HuH-7 (cell line): ENCODE results near the gene GON4L.
"Not testable (repeated sequence)": the region's sequence is repeated elsewhere in the genome, so short reads cannot be mapped to it uniquely, and the experiment has no call there.

Source experiments
- DNase-seq: peaks from one replicate; pipeline ENCODE4 v3.0.0; 2011; ENCODE audit warnings: low spot score

GON4L gene

GRCh38 chr1:155856975-155857930 lies at the start of gene GON4L:
Gene GON4L, minus strand, starts transcription at chr1:155857214. Its CDS starts 3,434 bp downstream, at chr1:155853780.
- peak; percentile 92 for DNase-seq

- DNase-seq = no peak
These were observed 47.2 kb upstream of the GON4L start for GRCh38 chr1:155904261-155904660.

GRCh38 chr1:155900161-155900560 lies 43.1 kb upstream of the GON4L start:
- no peak for DNase-seq

GRCh38 chr1:155899683-155900082 lies 42.7 kb upstream of the GON4L start:
- DNase-seq = no peak

GRCh38 chr1:155898888-155899287 lies 41.9 kb upstream of the GON4L start:
- no peak for DNase-seq

GRCh38 chr1:155897746-155898145 lies 40.7 kb upstream of the GON4L start:
- no peak for DNase-seq

- not testable (repeated sequence) for DNase-seq
These were observed 39.5 kb upstream of the GON4L start for GRCh38 chr1:155896476-155896875.

- not testable (repeated sequence) for DNase-seq
These were observed 38.6 kb upstream of the GON4L start for GRCh38 chr1:155895617-155896016.

GRCh38 chr1:155893389-155894142 lies 36.6 kb upstream of the GON4L start:
- DNase-seq = no peak

GRCh38 chr1:155892796-155893195 lies 35.8 kb upstream of the GON4L start:
- DNase-seq = no peak

- no peak for DNase-seq
These were observed 33.2 kb upstream of the GON4L start for GRCh38 chr1:155890251-155890650.

- DNase-seq = no peak
These were observed 32.6 kb upstream of the GON4L start for GRCh38 chr1:155889566-155889965.

GRCh38 chr1:155888481-155888880 lies 31.5 kb upstream of the GON4L start:
- no peak for DNase-seq

- no peak for DNase-seq
These were observed 28.0 kb upstream of the GON4L start for GRCh38 chr1:155884982-155885381.

GRCh38 chr1:155884031-155884960 lies 27.3 kb upstream of the GON4L start:
- no peak for DNase-seq

GRCh38 chr1:155882766-155883165 lies 25.8 kb upstream of the GON4L start:
- no peak for DNase-seq

- no peak for DNase-seq
These were observed 25.2 kb upstream of the GON4L start for GRCh38 chr1:155882235-155882634.

- no peak for DNase-seq
These were observed 23.9 kb upstream of the GON4L start for GRCh38 chr1:155880950-155881349.

- no peak for DNase-seq
These were observed 23.2 kb upstream of the GON4L start for GRCh38 chr1:155880251-155880650.

GRCh38 chr1:155877945-155878344 lies 20.9 kb upstream of the GON4L start:
- DNase-seq = no peak

- no peak for DNase-seq
These were observed 16.8 kb upstream of the GON4L start for GRCh38 chr1:155873860-155874259.

- no peak for DNase-seq
These were observed 15.5 kb upstream of the GON4L start for GRCh38 chr1:155872527-155872926.
